NCI-H146 treated with DMSO at 0.1 percent for 48 hours (cell line): Measurements from ENCODE around the gene WDR93.
A peak's percentile ranks its signal among the peaks of the same experiment; 100 is the strongest.

Experiments used
- DNase-seq: peaks from one replicate; lab custom pipeline; 2025; ENCODE audit not compliant: unreplicated experiment; lab: John Stamatoyannopoulos, UW

WDR93 gene

DNA sequence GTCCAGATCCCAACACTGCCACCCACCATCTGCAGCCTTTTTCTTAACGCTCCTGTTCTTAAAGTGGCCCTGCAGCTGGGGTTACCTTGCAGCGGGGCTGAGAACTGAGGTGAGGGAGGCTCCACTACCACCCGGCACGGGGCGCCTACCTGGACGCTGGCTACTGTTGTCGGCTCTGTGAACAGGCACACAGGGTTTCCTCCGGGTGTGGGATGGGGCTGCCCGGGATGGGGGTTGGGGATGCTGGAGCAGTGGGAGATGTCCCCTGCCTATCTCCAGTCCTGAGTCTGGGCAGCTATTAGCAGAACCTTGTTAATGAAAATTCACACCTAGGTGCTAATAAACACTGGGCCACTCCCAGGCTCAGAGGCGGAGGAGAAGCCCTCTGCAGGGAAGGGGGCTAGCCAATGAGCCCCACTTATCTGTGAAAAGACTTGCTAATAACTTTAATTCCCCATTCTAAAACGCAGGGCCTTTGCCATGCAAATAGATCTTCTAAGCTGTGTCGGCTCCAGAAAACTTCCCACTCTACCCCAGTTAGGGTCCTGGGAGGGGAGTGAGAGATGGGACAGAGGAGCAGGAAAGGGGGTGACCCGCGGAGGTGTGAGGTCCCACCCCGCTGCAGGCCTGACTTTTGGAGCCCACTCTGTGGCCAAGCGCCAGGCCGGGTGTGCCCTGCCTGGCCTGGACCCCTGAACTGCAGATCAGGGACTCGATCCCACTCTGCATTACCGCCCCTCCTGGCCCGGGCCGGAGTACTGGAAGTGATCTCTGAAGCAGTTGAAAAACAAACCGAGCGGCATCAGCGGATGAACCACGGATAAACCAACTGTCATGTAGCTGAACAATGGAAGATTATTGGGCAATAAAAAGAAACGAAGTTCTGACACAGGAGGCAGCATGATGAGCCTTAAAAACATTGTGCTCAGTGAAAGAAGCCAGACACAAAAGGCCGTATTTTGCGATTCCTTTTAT, 57.4 kb downstream of the WDR93 start:
- DNase-seq: no peak

DNA sequence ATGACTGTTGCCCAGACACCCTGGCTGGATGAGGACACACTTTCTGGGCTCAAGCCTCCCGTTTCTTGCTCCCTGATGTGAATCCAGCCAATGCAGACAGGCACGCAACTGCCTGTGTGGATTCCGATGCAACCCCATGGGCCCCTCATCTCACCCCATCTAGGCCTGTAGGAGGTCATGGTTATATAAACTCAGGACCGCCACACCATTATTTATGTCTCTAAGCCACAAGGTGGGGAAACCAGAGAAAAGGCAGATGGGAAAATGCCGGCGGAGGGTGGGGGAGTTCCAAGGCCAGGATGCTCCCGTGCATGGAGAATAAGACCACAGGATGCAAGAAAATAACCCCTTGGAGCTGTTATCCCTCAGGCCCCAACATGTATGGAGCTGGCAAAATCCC, 58.4 kb downstream of the WDR93 start:
- DNase-seq: no peak

DNA sequence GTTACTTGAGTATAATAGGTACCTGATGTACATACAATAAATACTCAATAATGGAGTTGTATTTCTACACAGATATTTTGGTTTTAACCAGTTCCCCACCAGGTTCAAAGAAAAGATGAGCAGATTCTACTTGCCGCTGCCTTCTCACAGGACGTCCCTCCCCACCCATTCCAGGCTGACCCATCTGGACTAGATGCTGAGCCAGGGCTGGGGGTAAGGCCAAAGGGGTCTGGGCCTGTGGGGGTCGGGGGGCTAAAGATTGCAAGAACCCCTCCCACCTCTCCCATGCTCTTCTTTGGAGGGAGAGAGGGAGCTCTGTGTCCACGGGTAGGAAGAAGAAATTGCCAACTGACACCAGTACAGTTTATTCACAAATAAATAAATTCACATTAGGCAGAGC, 58.9 kb downstream of the WDR93 start:
- no peak for DNase-seq

DNA sequence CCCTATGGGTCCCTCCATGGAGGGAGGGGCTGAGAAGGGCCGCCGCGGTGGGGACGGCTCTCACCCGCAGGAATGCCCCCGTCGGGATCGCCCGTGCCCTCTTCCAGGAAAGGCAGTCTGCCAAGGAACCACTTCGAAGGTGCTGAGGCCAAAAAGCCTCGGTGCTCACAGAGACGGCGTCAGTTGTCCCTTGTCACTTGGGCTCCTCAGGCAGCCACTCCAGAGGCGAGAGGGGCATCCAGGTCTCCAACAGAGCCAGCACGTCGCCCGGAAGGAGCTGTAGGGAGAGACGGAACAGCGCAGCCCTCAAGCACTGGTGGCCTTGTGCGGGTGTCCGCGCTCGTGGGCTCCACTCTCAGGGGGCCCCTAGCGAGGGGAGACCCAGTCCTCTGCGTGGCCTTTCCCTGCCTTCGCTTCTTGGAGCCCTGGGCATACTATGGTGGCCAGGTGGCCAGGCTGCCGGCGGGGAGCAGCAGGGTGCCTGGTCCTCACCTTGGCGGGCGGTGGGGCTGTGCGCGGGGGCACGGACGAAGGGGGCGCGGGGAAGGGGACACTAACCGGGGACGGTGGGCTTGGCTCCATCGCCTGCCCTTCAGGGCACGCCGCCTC, 59.4 kb downstream of the WDR93 start:
- DNase-seq: no peak

DNA sequence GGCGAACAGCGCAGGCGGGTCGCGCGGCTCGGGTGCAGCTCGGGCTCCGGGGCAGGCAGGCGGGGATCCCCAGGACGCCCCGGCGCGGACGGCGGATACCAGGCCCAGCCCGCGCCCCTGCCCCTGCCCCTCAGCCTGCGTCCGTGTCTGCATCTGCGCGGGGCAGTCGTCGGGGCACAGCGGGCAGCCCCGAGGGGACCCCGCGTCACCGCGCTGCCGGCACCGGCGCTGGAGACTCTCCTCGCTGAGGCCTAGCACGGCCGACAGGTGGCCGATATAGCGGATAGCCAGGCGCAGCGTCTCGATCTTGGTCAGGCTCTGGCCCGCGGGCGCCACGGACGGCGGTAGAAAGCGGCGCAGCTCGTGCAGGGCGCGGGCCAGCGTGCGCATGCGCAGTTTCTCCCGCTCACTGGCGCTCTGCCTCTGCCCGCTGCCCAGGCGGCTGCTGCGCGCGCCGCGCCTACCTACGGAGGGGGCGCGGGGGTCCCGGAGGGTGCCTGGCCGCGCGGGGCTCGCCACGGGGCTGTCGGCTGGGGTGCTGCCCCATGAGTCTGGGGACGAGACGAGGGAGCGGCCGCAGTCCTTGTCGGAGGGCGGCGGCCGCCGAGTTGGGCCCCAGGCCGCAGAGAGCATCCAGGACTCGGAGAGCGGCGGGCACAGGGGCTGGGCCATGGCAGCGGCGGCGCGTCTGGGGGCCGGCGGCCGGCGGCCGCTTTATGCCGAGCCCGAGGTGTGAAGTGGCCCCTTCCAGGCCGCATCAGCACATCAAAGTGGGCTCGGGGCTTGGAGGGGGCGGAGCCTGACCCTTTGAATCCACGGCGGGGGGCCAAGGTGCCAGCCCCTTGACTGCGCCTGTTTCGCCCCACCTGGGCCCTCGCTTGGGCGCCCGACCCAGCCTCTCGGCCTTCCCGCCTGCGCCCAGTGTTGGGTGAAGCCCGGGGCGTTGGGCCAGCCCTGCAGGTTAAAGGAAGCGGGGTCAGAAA, 60.2 kb downstream of the WDR93 start, which contains the start of gene MESP1:
Gene MESP1, minus strand, starts transcription at position 690 of the 983 bp plus-strand sequence. Its CDS starts 18 bp downstream, at position 672.
- DNase-seq: peak; percentile 70

DNA sequence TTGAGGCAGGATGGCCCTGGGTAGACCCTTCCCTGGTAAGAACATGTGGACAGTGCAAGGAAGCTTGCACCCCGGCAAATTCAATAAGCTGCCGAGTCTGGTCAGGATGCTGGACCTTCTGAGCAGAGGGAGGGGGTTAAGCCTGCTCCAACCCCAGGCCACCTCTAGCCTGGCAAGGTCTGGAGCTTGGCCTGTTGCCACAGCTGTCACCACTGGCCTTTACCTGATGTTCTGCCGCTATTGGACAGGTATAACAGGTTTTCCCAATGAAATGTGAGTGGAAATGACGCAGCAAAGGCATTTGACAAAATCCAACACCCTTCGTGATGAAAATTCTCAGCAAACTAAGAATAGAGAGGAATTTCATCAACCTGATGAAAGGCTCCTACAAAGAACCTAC, 61.1 kb downstream of the WDR93 start:
- no peak for DNase-seq

DNA sequence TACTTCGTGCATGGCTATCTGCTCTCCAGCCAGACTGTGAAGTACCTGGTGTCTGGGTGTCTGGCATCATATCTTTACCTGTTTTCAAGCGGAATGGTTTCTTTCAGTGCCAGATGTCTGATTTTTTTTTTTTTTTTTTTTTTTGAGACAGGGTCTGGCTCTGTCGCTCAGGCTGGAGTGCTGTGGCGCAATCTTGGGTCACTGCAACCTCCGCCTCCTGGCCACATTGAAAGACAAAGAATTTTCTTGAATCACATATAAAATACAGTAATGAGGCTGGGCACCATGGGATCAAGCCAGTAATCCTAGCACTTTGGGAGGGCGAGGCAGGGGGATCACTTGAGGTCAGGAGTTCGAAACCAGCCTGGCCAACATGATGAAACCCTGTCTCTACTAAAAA, 63.2 kb downstream of the WDR93 start:
- no peak for DNase-seq

DNA sequence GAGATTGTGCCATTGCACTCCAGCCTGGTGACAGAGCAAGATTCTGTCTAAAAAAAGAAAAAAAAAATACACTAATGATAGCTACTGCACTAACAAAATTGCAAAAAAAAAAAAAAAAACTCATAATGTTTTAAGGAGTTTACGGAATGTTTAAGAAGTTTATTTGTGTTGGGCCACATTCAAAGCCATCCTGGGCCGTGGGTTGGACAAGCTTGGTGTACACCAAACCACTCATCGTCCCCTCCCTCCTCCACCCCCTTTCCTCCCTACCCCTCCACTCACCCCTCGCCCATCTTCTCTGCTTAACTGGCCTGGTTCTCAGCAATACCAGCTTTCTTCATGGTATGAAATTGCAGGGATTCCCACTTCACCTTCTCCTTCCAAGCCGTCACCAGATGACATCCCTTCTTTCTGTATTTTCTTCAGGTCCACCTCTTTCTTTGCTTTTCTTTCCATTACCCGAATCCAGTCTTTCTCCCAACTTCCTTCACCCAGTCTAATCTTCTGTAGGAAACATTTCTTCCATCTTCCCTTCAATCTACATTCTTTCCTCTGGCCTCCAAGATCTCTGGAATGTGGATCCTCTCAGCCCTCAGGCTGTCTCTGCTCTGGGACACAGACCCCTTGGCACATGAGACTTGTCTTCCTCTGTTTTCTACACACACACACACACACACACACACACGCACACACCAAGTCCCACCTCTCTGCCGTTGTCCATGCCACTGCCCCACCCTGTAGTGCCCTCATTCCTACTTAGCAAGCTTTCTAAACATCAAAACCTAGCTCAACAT, 63.9 kb downstream of the WDR93 start:
- no peak for DNase-seq

DNA sequence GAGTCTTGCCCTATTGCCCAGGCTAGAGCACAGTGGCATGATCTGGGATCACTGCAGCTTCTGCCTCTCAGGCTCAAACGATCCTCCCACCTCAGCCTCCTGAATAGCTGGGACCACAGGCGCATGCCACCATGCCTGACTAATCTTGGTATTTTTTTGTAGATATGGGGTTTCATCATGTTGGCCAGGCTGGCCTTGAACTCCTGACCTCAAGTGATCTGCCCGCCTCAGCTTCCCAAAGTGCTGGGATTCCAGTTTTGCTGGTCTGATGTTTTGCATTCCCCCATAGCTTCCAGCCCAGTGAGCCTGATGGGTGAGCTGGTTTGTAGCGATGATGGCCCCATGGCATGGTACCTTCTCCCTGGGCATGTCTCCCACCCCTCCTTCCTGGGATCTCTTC, 65.1 kb downstream of the WDR93 start:
- no peak for DNase-seq

DNA sequence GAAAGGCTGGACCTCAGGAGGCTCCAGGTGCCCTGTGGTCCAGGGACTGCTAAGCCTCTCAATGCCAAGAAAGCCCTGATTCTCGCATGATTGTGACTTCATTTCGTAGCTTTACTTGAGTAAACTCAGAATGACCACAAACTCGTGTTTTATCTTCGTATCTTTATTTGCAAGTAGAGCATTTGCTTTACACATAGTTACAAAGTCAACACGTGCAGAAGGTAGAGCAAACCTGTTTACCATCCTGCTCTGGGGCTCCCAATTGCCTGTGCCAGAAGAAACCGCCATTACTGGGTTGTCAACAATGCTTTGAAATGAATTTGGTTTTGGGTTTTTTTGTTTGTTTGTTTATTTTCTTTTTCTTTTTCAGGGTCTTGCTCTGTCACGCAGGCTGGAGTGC, 66.3 kb downstream of the WDR93 start:
- DNase-seq: no peak

DNA sequence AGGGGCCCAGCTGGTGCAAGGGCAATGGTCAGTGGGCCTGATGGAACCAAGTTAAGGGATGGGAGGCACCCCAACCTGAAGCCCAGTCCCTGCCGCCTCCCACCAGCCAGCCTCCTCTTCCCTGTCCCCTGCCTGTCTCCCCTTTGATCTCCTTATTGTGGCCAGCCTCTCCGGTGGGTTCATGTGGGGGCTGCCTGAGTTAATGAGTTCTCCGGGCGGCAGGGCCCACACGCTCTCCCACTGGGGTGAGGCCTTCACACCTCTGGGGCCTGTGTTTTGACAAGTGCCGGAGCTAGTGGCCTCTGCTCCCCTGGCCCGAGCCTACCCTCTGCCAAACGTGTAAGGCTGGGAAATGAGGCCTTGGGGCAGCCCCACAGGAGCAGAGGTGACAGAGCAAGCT, 67.7 kb downstream of the WDR93 start:
- no peak for DNase-seq

DNA sequence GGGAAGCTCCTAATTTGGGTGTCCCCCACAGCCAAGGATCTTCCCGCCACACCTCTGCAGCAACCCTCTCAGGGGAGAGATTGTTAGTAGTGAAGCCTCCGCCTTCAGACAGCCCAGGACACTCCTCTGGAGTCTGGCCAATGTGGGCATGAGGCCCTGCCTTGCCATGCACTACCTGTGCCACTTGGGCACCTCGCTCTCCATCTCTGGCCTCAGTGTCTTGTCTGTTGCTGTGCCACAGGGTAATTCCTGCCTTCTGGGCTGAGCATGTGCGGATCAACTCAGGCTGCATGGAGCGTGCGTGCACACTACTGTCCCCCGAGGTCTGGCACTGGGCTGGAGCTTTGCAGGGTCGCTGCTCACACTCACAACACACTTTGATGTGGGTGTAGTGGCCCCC, 68.4 kb downstream of the WDR93 start:
- DNase-seq: no peak

DNA sequence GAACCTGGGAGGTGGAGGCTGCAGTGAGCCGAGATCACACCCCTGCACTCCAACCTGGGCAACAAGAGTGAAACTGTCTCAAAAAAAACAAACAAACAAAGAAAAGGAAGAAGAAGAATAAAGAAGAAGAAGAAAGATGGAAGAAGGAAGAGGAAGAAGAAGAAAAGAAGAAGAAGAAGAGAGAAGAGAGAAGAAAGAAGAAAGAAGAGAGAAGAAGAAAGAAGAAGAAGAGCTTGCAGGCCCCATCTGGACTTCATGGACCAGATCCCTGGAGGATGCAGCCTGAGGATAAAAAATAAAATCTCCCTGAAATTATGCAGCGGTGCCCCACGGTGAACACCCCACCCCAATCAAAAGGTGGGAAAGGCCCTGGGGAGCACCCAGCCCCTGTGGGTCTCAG, 69.2 kb downstream of the WDR93 start:
- DNase-seq: no peak

DNA sequence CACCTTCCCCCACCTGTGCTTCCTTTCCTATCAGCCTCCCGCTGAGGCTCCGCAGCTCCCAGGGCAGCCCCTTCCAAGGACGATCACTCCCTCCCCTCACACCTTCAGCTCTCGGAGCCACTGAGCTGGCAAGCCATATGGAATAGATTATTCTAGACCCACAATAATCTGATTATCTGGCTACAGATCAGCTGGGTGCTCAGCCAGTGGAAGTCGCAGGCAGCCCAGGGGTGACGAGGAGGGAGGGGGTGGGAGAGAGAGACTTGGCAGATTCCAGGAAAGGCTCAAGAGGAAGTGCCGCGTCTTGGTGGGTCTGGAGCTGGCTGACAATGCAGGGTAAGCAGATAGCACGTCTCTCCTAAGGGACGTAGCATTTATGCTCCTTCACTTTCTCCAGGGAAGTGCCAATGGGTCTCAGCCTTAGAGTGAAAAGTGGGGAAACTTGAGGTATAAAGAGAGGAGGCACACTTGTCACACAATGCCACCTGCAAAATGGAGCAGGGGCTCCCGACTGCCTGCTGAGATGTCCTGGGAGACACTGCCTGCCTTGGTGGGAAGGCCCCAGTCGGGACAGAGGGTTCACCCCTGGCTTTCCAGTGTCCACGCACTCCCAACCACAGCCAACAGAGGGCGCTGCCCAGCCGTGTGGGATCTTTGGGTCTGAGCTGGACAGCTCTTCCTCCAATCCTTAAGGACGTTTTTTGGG, 69.8 kb downstream of the WDR93 start:
- DNase-seq: peak; percentile 2

DNA sequence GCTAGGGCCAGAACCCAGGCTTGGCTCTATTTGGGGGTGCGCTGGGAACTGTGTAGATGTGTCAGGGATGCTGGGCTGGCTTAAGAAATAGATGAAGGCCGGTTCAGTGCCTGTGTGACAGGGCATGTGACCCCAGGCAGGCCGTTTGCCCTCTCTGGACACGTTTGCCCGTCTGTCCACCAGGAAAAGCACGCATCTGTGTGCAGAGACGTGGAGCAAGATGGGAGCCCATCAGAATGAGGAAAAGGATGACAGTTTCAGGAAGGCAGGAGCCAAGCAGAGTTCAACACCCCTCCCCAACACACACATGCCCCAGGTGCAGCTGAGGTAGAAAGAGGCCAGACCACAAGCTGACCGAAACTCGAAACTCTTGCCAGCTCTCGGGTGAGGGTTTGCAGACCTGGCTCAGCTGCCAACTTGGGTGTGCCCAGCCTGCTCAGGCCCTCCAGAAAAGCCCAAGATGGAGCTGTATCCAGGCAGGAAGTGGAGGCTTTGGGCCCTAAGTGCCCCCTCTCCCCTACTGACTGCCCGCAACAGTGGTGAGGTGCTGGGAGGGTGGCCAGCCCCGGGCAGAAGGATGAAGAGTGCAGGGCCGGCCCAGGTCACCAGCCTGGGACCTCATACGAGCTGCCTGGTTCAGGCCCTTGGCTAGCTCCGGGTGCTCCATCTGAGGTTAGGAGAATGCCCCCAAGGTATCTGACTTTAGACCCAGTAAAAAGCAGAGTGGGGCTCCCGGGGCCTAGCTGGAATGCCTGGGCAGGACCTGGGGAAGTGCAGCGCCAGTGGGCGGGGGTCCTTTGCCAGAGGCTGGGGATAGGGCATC, 70.6 kb downstream of the WDR93 start:
- DNase-seq: no peak

DNA sequence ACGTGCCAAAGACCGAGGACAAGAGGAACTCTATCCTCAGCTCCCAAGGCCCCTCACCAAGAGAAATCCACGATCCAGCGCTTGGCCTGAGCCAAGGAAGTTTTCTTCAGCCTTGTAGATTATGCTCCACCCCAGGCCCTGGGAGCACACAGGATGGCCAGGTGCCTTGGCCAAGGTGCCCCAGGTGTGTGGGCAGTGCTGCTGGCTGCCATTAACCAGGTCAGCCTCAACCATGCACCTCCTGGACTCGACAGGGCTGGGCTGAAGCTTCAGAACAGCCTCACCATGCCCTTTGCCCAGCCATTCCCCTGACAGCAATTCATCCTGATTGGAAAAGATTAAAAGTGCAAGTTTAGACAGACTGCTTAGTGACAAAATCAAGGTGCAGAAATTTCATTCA, 71.3 kb downstream of the WDR93 start:
- DNase-seq: no peak

DNA sequence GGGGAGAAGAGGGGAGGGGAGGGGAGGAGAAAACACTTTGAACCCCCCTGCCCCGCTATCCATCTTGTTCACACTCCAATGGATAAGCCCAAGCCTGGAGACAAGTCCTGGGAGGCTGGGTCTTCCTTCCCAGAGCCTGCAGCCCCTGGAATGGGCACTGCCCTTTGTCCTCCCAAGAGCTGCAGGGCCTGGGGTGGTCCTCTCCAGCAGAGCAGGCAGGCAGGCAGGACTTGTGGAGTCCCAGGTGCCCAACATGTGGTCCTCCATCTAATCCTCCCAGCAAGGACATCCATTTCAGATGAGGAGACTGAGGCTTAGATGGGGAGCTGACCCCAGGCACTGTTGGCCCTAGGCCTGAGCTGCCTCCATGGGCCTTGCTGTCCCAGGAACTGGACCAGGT, 75.1 kb downstream of the WDR93 start:
- no peak for DNase-seq

DNA sequence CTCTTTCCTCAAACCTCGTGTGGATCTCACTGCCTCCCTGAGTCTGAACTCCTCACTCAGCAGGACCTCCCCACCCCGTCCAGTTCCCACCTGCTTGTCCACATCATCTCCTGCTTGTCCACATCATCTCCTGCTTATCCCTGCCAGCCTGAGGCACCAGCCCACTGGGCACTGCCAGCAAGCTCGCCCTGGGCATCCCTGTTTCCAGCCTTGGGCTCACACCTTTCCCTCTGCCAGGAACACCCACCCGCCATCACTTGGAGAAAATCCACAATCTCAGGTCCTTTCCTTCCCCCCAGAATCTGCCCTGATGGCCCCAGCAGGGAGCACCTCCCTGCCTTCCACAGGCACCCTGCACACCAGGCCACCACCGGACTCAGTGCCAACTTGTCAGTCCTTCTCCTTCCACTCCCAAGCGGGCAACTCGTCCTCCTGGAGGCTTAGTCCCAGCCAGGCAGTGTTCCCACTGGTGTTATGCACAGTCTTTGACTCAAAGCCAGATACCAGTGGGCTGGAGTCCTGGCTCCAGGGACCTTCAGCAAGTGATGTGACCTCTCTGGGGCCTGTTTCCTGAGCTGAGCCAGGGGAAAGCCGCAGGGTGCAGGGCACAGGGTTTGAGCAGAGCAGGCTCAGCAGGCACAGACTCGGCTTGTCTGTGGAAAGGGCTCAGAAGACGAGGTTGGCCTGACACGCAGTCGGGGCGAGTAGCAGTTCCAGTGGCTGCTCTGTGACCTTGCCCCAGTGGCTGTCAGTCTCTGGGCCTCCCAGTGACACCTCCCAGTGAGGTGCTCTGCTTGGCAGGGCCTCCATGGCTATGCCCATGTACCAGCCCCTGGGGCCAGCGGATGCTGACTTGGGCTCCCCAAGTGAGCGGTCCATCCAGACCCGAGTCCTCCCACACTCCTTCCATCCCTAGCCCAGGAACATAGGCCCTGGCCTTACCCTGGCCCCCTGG, 76.0 kb downstream of the WDR93 start:
- DNase-seq: no peak
